ENCODE results near the gene FRMD4A. TPM values are rescaled to one million over a fixed set of nuclear protein-coding genes. Genes with fewer than 3 reads are reported as not detected.

The FRMD4A gene
- total RNA-seq, 1 experiment from 2014 or later, result 19.6 TPM

DNA sequence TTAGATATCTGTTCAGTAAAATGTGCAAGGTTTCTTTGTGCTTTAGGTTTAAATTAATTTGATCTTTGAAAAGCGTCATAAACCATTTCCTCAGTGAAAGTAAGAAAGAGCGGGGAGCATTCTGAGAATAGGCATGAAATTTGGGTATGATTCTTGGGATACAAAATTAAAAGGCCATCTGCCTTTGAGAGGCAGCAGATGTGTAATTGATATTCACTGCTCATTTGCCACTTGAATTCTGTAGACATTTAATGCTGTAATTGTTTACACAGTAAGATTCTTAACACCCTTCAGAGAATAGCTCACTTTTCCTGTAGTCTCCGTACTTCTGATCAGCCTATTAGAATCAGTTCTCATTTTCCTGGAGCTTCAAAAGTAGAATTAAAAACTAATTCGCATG is 18.7 kb downstream of the FRMD4A start:
- Histone ChIP-seq H3K79me1 (ENCODE audit: insufficient read depth, low read depth, low read length, poor library complexity, severe bottlenecking) (no peaks in the 10 kb centered on the region), H3T11ph (ENCODE audit: low read length) (no peak overlapping the region), H2BK12ac (ENCODE audit: insufficient read length, low read depth, low read length) (no peak overlapping the region), H3K4me2 (ENCODE audit: insufficient read depth, insufficient read length, low read length) (no peak overlapping the region), H3K27me3 (ENCODE audit: insufficient read depth, low read length) (no peaks in the 10 kb centered on the region), H4K8ac (replicated peaks; ENCODE audit: insufficient read length, low read depth, low read length) (no peak overlapping the region), H3K4me1 (ENCODE audit: insufficient read depth, low read length) (no peaks in the 10 kb centered on the region; the same call in 1 of the 2 replicates), H2BK20ac (ENCODE audit: low read depth, low read length, poor library complexity, severe bottlenecking) (no peak overlapping the region), H3K23me2 (ENCODE audit: insufficient read length, low read depth, low read length, poor library complexity, severe bottlenecking) (no peaks in the 10 kb centered on the region), H3K23ac (ENCODE audit: insufficient read length, low read depth, low read length) (no peak overlapping the region), H4K91ac (ENCODE audit: insufficient read length, low read depth, low read length) (no peak overlapping the region), H2AFZ (ENCODE audit: low read length) (no peak overlapping the region), H3K14ac (ENCODE audit: insufficient read depth, low read length) (no peak overlapping the region), H3K56ac (ENCODE audit: insufficient read length, low read depth, low read length) (no peak overlapping the region), H2BK15ac (ENCODE audit: low read depth, low read length) (no peak overlapping the region), H3K27ac (ENCODE audit: insufficient read length, low read depth, low read length) (no peak overlapping the region), H2BK120ac (ENCODE audit: low read depth, low read length, poor library complexity, severe bottlenecking) (no peak overlapping the region), H4K20me1 (ENCODE audit: control insufficient read depth, insufficient read depth, insufficient read length) (no peaks in the 10 kb centered on the region), H4K5ac (ENCODE audit: insufficient read length, low read depth, low read length) (no peak overlapping the region), H3K18ac (ENCODE audit: insufficient read length, low read depth, low read length) (no peak overlapping the region), H3K79me2 (ENCODE audit: insufficient read depth, low read length) (0 out of 2 replicates have a peak, but pooled peaks cover 2% of the 10 kb centered on the region), H3K9me3 (ENCODE audit: control insufficient read depth, low read depth, low read length) (no peaks in the 10 kb centered on the region), H2BK5ac (ENCODE audit: insufficient read length, low read length) (no peak overlapping the region), H2AK5ac (ENCODE audit: insufficient read length, low read length) (no peak overlapping the region), H3K4ac (ENCODE audit: low read depth, low read length) (no peak overlapping the region), H3K9ac (ENCODE audit: extremely low read depth, insufficient read length, low read length) (no peak overlapping the region)
- DNase-seq, result no peak
- no CpG with 5 or more reads among the region's 4 CpGs for WGBS (ENCODE audit: extremely low coverage, insufficient read length, low lambda C conversion rate)
- Mint-ChIP-seq H3K9me3 (no peaks in the 10 kb centered on the region), H3K4me3 (no peak overlapping the region), H3K27me3 (ENCODE audit: low read depth) (peaks cover 2% of the 10 kb centered on the region), H3K27ac (no peak overlapping the region), H3K4me1 (peaks cover 16 to 22% of the 10 kb centered on the region in 2 experiments), H3K36me3 (ENCODE audit: insufficient read depth in 1 of 3, low read depth in 3 of 3) (no peaks in the 10 kb centered on the region)
- TF ChIP-seq, protein P1, sequence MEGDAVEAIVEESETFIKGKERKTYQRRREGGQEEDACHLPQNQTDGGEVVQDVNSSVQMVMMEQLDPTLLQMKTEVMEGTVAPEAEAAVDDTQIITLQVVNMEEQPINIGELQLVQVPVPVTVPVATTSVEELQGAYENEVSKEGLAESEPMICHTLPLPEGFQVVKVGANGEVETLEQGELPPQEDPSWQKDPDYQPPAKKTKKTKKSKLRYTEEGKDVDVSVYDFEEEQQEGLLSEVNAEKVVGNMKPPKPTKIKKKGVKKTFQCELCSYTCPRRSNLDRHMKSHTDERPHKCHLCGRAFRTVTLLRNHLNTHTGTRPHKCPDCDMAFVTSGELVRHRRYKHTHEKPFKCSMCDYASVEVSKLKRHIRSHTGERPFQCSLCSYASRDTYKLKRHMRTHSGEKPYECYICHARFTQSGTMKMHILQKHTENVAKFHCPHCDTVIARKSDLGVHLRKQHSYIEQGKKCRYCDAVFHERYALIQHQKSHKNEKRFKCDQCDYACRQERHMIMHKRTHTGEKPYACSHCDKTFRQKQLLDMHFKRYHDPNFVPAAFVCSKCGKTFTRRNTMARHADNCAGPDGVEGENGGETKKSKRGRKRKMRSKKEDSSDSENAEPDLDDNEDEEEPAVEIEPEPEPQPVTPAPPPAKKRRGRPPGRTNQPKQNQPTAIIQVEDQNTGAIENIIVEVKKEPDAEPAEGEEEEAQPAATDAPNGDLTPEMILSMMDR (conservative IDR thresholded peaks at IDR 0.05), result no peak

Measured in H9 (cell line).